Fibroblast of mammary gland (primary cell): Measurements from ENCODE around the gene CTNS.

Experiments used
- DNase-seq: peaks from one replicate; pipeline ENCODE4 v3.0.0-alpha.2; 2010; ENCODE audit warnings: low read depth
- H3K4me3 ChIP-seq: 2 replicates; pipeline ENCODE4 v1.5.1; 2011; ENCODE audit warnings: low read depth, mild to moderate bottlenecking, low read length, moderate library complexity; ENCODE audit not compliant: control insufficient read depth
- CTCF ChIP-seq: conservative IDR thresholded peaks from 2 replicates; pipeline ENCODE4 v1.5.1; 2011; ENCODE audit warnings: low read depth, low read length, inconsistent platforms; ENCODE audit not compliant: control insufficient read depth, insufficient read depth

CTNS gene

GRCh38 chr17:3603119-3603869 lies 33.3 kb upstream of the CTNS start:
- no peak for TF ChIP-seq CTCF
- DNase-seq: peak; percentile 87
- H3K4me3 ChIP-seq: no peak overlapping the region

GRCh38 chr17:3603870-3604259 lies 32.7 kb upstream of the CTNS start:
- DNase-seq: no peak
- H3K4me3 ChIP-seq: no peak overlapping the region
- no peak for TF ChIP-seq CTCF

- no peak for DNase-seq
- H3K4me3 ChIP-seq: no peak overlapping the region
- no peak for TF ChIP-seq CTCF
Observed at GRCh38 chr17:3609689-3610088, 26.9 kb upstream of the CTNS start.

GRCh38 chr17:3610523-3610922 lies 26.0 kb upstream of the CTNS start:
- TF ChIP-seq CTCF: no peak
- no peak for DNase-seq

GRCh38 chr17:3613124-3613523 lies 23.4 kb upstream of the CTNS start:
- no peak for TF ChIP-seq CTCF
- no peak for DNase-seq
- H3K4me3 ChIP-seq: no peak overlapping the region

More at GRCh38 chr17:3610523-3610922, 26.0 kb upstream of the CTNS start:
- no peak overlapping the region for H3K4me3 ChIP-seq

GRCh38 chr17:3615160-3615870 lies 21.2 kb upstream of the CTNS start:
- no peak for TF ChIP-seq CTCF
- H3K4me3 ChIP-seq: no peak overlapping the region
- DNase-seq: no peak
